Muscle of leg (tissue), 11 donors: Measurements from ENCODE around the gene OS9. TPM values are rescaled to one million over a fixed set of nuclear protein-coding genes. Genes with fewer than 3 reads are reported as not detected.

Experiments used
- DNase-seq: peaks from one replicate; pipeline ENCODE4 v3.0.0; 2013
- H3K27ac ChIP-seq: one replicate; pipeline ENCODE4 v1.5.1; 2013; ENCODE audit warnings: mild to moderate bottlenecking, low read length, control low read depth
- H3K27me3 ChIP-seq: one replicate; pipeline ENCODE4 v1.6.1; 2013; ENCODE audit warnings: low read length; ENCODE audit not compliant: control insufficient read depth, insufficient read depth
- H3K36me3 ChIP-seq: one replicate; pipeline ENCODE4 v1.6.1; 2013; ENCODE audit warnings: low read length; ENCODE audit not compliant: control insufficient read depth, insufficient read depth
- H3K4me1 ChIP-seq: one replicate; pipeline ENCODE4 v1.6.1; 2013; ENCODE audit warnings: low read length; ENCODE audit not compliant: control insufficient read depth, insufficient read depth
- H3K4me3 ChIP-seq: one replicate; pipeline ENCODE4 v1.5.1; 2013; ENCODE audit warnings: low read length, control low read depth
- H3K9me3 ChIP-seq: replicated peaks from 2 replicates; pipeline ENCODE4 v1.6.1; 2013; ENCODE audit warnings: low read depth, low read length; ENCODE audit not compliant: control insufficient read depth
- WGBS: methylation state at CpG from one replicate; pipeline ENCODE4 v1.1.5; 2013; ENCODE audit warnings: missing lambda C conversion rate; ENCODE audit not compliant: insufficient coverage; 5-methylcytosine and 5-hydroxymethylcytosine counted together
- polyA plus RNA-seq, 8 donors: library from polyadenylated mRNA; unstranded; fragments of 120-200 nt; gene quantifications; one replicate each; pipeline versions ENCODE4 v1.2.1 to v1.2.3, GENCODE V29; 2013; ENCODE audit warnings: inconsistent platforms in 1 of 8, low replicate concordance in 1 of 8; ENCODE audit not compliant: insufficient read length in 8 of 8, insufficient read depth in 1 of 8
- total RNA-seq: library from RNA; stranded (reverse); fragments of 120-200 nt; gene quantifications from one replicate; pipeline ENCODE4 v1.2.4, GENCODE V29; 2013

The OS9 gene
- total and polyA plus RNA-seq, 9 donors: 114 to 169 (median 133) TPM

DNA sequence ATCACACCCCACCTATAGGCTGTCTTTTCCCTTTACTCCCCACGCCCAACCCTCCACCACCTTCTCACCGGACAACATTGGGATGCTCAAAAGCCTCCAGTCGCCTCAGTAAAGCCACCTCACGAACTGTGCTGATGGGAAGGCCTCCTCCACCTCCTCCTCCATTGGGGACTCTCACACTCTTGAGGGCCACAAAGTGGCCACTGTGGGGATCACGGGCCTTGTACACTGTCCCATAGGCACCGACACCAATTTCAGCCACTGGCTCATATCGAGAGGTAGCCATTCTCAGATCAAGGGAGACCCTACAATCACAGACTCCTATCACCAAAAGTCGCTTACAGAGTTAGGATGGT is 57.5 kb downstream of the OS9 start:
- DNase-seq: no peak
- peak overlapping the region; percentile 84 for H3K4me3 ChIP-seq
- H3K36me3 ChIP-seq: peaks cover 46% of the 10 kb centered on the region
- peak overlapping the region; percentile 91 for H3K27ac ChIP-seq
- no peaks in the 10 kb centered on the region for H3K9me3 ChIP-seq
- H3K27me3 ChIP-seq: peaks cover 11% of the 10 kb centered on the region
- WGBS: 13% methylated on average over 4 of the region's 8 CpGs
- H3K4me1 ChIP-seq: peaks cover 28% of the 10 kb centered on the region

- no peaks in the 10 kb centered on the region for H3K9me3 ChIP-seq
- peaks cover 14% of the 10 kb centered on the region for H3K27me3 ChIP-seq
- peaks cover 41% of the 10 kb centered on the region for H3K36me3 ChIP-seq
- peak; percentile 100 for DNase-seq
- H3K27ac ChIP-seq: peak within 1 kb of the TSS; percentile 91
- peaks cover 32% of the 10 kb centered on the region for H3K4me1 ChIP-seq
- H3K4me3 ChIP-seq: peak within 1 kb of the TSS; percentile 84
- WGBS: under 1% methylated on average over 57 of the region's 58 CpGs
Measured at GRCh38 chr12:57751788-57752667, 58.1 kb downstream of the OS9 start, which contains the start of gene CDK4. Gene CDK4 (minus strand): TSS chr12:57752310. CDS start chr12:57751717, 593 bp downstream.

GRCh38 chr12:57752668-57753000 is 58.7 kb downstream of the OS9 start:
- Histone ChIP-seq H3K36me3 (peaks cover 35% of the 10 kb centered on the region), H3K27ac (peak overlapping the region; percentile 29), H3K9me3 (no peaks in the 10 kb centered on the region), H3K4me1 (peaks cover 32% of the 10 kb centered on the region), H3K4me3 (peak overlapping the region; percentile 84), H3K27me3 (peaks cover 14% of the 10 kb centered on the region)
- no CpG with 5 or more reads among the region's 5 CpGs for WGBS
- no peak for DNase-seq

GRCh38 chr12:57753756-57754337 is 59.9 kb downstream of the OS9 start:
- WGBS: 21% methylated on average over 1 of the region's 1 CpG
- no peak for DNase-seq
- H3K27me3 ChIP-seq: peaks cover 14% of the 10 kb centered on the region
- peaks cover 32% of the 10 kb centered on the region for H3K4me1 ChIP-seq
- H3K27ac ChIP-seq: no peak overlapping the region
- no peak overlapping the region for H3K4me3 ChIP-seq
- no peaks in the 10 kb centered on the region for H3K9me3 ChIP-seq
- peaks cover 36% of the 10 kb centered on the region for H3K36me3 ChIP-seq

DNA sequence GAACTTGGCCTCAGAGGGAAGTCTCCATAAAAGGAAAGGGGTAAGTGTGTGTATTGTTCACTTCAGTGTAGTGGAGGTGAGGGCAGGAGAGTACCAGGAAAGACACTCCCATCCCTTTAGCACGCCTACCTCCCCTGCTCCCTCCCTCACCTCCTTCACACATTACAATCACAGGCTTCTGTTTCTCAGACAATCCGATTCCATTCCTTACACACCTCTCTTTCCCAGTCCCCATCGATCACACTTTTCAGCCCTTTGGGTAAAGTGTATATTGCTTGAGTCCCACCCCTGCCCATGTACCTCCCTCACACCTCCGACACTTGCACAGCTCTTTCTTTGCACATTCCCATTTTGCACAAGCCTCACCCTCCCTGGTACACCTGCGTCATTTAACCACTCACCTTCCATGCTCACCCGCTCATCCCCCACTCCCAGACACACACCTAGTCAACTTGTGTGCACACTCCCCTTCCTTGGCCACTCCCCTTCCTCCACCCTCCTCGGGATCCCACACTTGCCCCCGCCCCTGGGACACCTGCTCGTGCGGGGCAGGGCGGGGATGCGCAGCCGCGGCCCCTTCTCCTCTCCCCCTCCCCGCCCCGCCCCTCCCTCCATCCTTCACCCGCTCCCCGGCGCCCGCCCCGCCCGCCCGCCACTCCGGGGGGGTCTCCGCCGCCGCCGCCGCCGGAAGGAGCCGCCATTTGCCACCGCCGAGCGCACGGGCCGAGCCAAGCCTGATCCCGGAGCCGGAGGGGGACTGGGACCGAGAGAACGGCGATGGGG is 60.7 kb downstream of the OS9 start, which contains the start of gene MARCHF9:
Gene MARCHF9 (plus strand): TSS at position 693 of the 783 bp plus-strand sequence. CDS start 426 bp downstream, outside the sequence.
- no peak within 1 kb of the TSS for H3K27ac ChIP-seq
- peaks cover 32% of the 10 kb centered on the region for H3K4me1 ChIP-seq
- peaks cover 32% of the 10 kb centered on the region for H3K36me3 ChIP-seq
- H3K27me3 ChIP-seq: peaks cover 14% of the 10 kb centered on the region
- H3K9me3 ChIP-seq: no peaks in the 10 kb centered on the region
- peak; percentile 65 for DNase-seq
- H3K4me3 ChIP-seq: peak within 1 kb of the TSS; percentile 45
- WGBS: 1% methylated on average over 29 of the region's 41 CpGs

- H3K36me3 ChIP-seq: peaks cover 29% of the 10 kb centered on the region
- H3K9me3 ChIP-seq: no peaks in the 10 kb centered on the region
- H3K27me3 ChIP-seq: peaks cover 14% of the 10 kb centered on the region
- WGBS: no CpG with 5 or more reads among the region's 34 CpGs
- H3K27ac ChIP-seq: no peak overlapping the region
- no peak for DNase-seq
- H3K4me3 ChIP-seq: peak overlapping the region; percentile 45
- peaks cover 32% of the 10 kb centered on the region for H3K4me1 ChIP-seq
Measured at GRCh38 chr12:57755194-57755453, 61.2 kb downstream of the OS9 start.

DNA sequence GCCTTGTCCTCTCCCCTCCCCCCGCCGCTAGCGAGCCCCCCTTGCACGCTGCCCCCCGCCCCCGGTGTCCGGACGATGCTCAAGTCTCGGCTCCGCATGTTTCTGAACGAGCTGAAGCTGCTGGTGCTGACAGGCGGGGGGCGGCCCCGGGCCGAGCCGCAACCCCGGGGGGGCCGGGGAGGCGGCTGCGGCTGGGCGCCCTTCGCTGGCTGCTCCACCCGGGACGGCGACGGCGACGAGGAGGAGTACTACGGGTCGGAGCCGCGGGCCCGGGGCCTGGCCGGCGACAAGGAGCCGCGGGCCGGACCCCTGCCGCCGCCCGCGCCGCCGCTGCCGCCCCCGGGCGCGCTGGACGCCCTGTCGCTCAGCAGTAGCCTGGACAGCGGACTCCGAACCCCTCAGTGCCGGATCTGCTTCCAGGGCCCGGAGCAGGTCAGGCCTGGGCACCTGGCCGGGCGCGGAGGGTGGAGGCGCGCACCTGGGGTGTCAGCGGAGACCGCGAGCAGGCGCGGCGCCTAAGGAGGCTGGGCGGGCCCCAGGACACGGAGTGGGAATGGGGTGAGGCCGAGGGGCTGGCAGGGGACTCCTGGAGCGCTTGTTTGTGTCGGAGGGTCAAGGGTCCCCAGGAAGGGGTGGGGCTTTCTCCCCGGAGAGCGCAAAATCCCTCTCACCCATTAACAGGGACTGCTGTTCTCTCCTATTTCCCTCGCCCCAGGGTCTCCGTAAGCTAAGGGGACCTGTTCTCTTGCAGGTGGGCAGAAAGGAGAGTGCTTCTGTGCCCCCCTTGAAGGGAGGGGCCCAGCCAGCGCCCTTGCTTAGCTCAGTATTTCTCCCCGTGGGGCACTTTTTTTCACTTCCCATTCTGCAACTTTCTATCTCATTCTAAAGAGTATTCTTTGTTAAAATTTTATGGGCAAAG is 61.8 kb downstream of the OS9 start:
- H3K36me3 ChIP-seq: peaks cover 23% of the 10 kb centered on the region
- no peak overlapping the region for H3K27ac ChIP-seq
- WGBS: under 1% methylated on average over 59 of the region's 76 CpGs
- H3K4me1 ChIP-seq: peaks cover 31% of the 10 kb centered on the region
- H3K4me3 ChIP-seq: peak overlapping the region; percentile 45
- H3K9me3 ChIP-seq: no peaks in the 10 kb centered on the region
- H3K27me3 ChIP-seq: peaks cover 14% of the 10 kb centered on the region
- peak; percentile 49 for DNase-seq

DNA sequence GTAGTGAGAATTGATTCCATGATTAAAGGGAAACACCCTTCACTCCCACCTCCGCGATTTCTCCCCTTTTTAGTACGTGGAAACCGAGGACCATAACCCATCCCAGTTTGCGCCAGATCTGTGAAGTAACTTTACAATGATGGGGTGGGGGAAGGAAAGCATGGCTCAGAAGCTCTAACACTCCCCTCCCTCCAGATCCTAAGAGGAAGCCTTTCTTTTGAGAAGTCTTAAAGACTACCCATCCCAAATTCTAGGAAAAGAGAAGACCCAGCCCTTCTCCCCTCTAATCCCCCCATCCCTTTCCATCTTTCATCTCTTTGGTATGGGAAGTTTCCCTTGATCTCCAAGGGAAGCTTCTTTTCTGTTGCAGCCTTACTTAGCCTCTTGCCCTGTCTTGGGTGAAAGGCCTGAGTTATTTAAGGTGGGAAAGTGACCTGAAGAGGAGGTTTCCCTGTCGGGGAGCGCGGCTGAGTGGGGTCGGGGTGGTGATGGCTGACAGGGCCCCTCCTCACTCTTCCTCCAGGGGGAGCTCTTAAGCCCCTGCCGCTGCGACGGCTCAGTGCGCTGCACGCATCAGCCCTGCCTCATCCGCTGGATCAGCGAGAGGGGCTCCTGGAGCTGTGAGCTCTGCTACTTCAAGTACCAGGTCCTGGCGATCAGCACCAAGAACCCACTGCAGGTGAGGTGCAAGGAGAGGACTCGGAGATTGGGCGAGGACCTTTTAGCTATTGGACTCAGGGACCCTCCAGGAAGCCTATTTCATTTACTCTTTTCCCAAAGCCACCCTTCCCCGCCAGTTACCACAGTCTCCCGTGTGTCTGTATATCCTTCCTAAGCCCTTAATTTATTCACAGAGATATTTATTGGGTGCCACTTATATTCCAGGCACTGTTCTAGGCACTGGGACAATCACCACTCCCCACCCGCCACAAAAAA is 62.7 kb downstream of the OS9 start:
- 15% methylated on average over 9 of the region's 22 CpGs for WGBS
- Histone ChIP-seq H3K27me3 (peaks cover 14% of the 10 kb centered on the region), H3K27ac (no peak overlapping the region), H3K4me1 (peaks cover 21% of the 10 kb centered on the region), H3K36me3 (peaks cover 17% of the 10 kb centered on the region), H3K9me3 (no peaks in the 10 kb centered on the region), H3K4me3 (no peak overlapping the region)
- DNase-seq: no peak

- Histone ChIP-seq H3K4me1 (peaks cover 17% of the 10 kb centered on the region), H3K9me3 (no peaks in the 10 kb centered on the region), H3K27ac (no peak overlapping the region), H3K27me3 (peaks cover 15% of the 10 kb centered on the region), H3K4me3 (no peak overlapping the region), H3K36me3 (peaks cover 17% of the 10 kb centered on the region)
- 86% methylated on average over 3 of the region's 4 CpGs for WGBS
- no peak for DNase-seq
Measured at GRCh38 chr12:57757771-57758170, 63.8 kb downstream of the OS9 start.
